GM18519 (cell line): ENCODE results near the gene PTPRQ.
"Not testable (repeated sequence)": the region's sequence is repeated elsewhere in the genome, so short reads cannot be mapped to it uniquely, and the experiment has no call there.

Source experiments
- ATAC-seq: cut with Tn5 transposase; IDR thresholded peaks from one replicate; pipeline ENCODE4 v1.9.1; 2021; ENCODE audit warnings: mild to moderate bottlenecking, moderate library complexity; ENCODE audit not compliant: unreplicated experiment, low FRiP score

PTPRQ gene

GRCh38 chr12:80472236-80472635, 28.2 kb downstream of the PTPRQ start:
- ATAC-seq, result no peak

- peak; percentile 64 for ATAC-seq
Measured at GRCh38 chr12:80472911-80473500, 29.0 kb downstream of the PTPRQ start.

- ATAC-seq, result not testable (repeated sequence)
Measured at GRCh38 chr12:80477521-80478145, 33.6 kb downstream of the PTPRQ start.

GRCh38 chr12:80484746-80485145, 40.7 kb downstream of the PTPRQ start:
- no peak for ATAC-seq

- ATAC-seq, result no peak
Measured at GRCh38 chr12:80485222-80485987, 41.4 kb downstream of the PTPRQ start.

- ATAC-seq, result no peak
Measured at GRCh38 chr12:80490329-80490728, 46.3 kb downstream of the PTPRQ start.

- ATAC-seq, result no peak
Measured at GRCh38 chr12:80491166-80491565, 47.1 kb downstream of the PTPRQ start.

GRCh38 chr12:80493466-80493865, 49.4 kb downstream of the PTPRQ start:
- no peak for ATAC-seq

- no peak for ATAC-seq
Measured at GRCh38 chr12:80494836-80495235, 50.8 kb downstream of the PTPRQ start.

- peak; percentile 33 for ATAC-seq
Measured at GRCh38 chr12:80498059-80498728, 54.2 kb downstream of the PTPRQ start.

- peak; percentile 82 for ATAC-seq
Measured at GRCh38 chr12:80504389-80505163, 60.5 kb downstream of the PTPRQ start.

GRCh38 chr12:80509781-80510556, 65.9 kb downstream of the PTPRQ start:
- no peak for ATAC-seq

- no peak for ATAC-seq
Measured at GRCh38 chr12:80512781-80513180, 68.7 kb downstream of the PTPRQ start.

- no peak for ATAC-seq
Measured at GRCh38 chr12:80513211-80513610, 69.2 kb downstream of the PTPRQ start.

GRCh38 chr12:80517655-80518054, 73.6 kb downstream of the PTPRQ start:
- no peak for ATAC-seq

GRCh38 chr12:80531646-80532045, 87.6 kb downstream of the PTPRQ start:
- no peak for ATAC-seq

GRCh38 chr12:80539029-80539428, 95.0 kb downstream of the PTPRQ start:
- ATAC-seq, result no peak

GRCh38 chr12:80549298-80549697, 105.3 kb downstream of the PTPRQ start:
- no peak for ATAC-seq

- no peak for ATAC-seq
Measured at GRCh38 chr12:80551897-80552296, 107.9 kb downstream of the PTPRQ start.

GRCh38 chr12:80553316-80553715, 109.3 kb downstream of the PTPRQ start:
- no peak for ATAC-seq
